Cardiac muscle cell (in vitro differentiated cells and primary cell): ENCODE data around the gene UBC. TPM values are rescaled to one million over a fixed set of nuclear protein-coding genes. Genes with fewer than 3 reads are reported as not detected.
"Not testable (repeated sequence)": the region's sequence is repeated elsewhere in the genome, so short reads cannot be mapped to it uniquely, and the experiment has no call there.

Source experiments
- DNase-seq, 2 donors: peaks; one replicate each; pipeline versions ENCODE4 v3.0.0 to v3.0.0-alpha.2; 2010 to 2017; ENCODE audit warnings: low read depth in 1 of 2, low spot score in 1 of 2
- H3K27ac ChIP-seq: fragments of 200-600 bp; sonication (generic); 2 replicates; pipeline ENCODE4 v1.5.1; 2016
- H3K27me3 ChIP-seq: fragments of 200-600 bp; sonication (generic); 2 replicates; pipeline ENCODE4 v1.6.0; 2016; ENCODE audit warnings: control low read depth
- H3K36me3 ChIP-seq: fragments of 200-600 bp; sonication (generic); 2 replicates; pipeline ENCODE4 v1.5.1; 2016; ENCODE audit warnings: control low read depth
- H3K4me1 ChIP-seq: fragments of 200-600 bp; sonication (generic); 2 replicates; pipeline ENCODE4 v1.8.1; 2017; ENCODE audit warnings: low read depth, mild to moderate bottlenecking, mixed run types
- H3K4me3 ChIP-seq: fragments of 200-600 bp; sonication (generic); 2 replicates; pipeline ENCODE4 v1.5.1; 2016; ENCODE audit warnings: mild to moderate bottlenecking
- H3K9me3 ChIP-seq: fragments of 200-600 bp; sonication (generic); 2 replicates; pipeline ENCODE4 v1.5.1; 2017; ENCODE audit warnings: low read depth, mild to moderate bottlenecking, control low read depth
- CTCF ChIP-seq: IDR thresholded peaks from 2 replicates; pipeline ENCODE4 v1.5.1; 2012; ENCODE audit warnings: low read depth, mild to moderate bottlenecking, low read length
- polyA plus RNA-seq: library from polyadenylated mRNA; unstranded; fragments of >200 nt; fragmentation: Nextera tagmentation; extraction: Ambion mirVana; gene quantifications from 2 replicates; pipeline ENCODE4 v1.2.1, GENCODE V29; 2016
- total RNA-seq: library from RNA; depleted of rRNA; stranded (reverse); fragments of >200 nt; gene quantifications from 2 replicates; pipeline ENCODE4 v1.2.3, GENCODE V29; 2016

The UBC gene
- total and polyA plus RNA-seq, 2 experiments from 2014 or later = 897 to 1,139 TPM

GRCh38 chr12:124940143-124940392, 25.6 kb upstream of the UBC start:
- H3K4me3 ChIP-seq = peak overlapping the region; percentile 48
- no peaks in the 10 kb centered on the region for H3K27me3 ChIP-seq
- H3K27ac ChIP-seq = peak overlapping the region; percentile 94
- peaks cover 11% of the 10 kb centered on the region for H3K4me1 ChIP-seq
- DNase-seq = no peak
- no peak for TF ChIP-seq CTCF
- no peaks in the 10 kb centered on the region for H3K36me3 ChIP-seq
- H3K9me3 ChIP-seq = no peaks in the 10 kb centered on the region

- H3K36me3 ChIP-seq = no peaks in the 10 kb centered on the region
- peak; percentile 89 to 94 for DNase-seq
- H3K4me3 ChIP-seq = peak overlapping the region; percentile 48
- H3K4me1 ChIP-seq = peaks cover 11% of the 10 kb centered on the region
- no peaks in the 10 kb centered on the region for H3K27me3 ChIP-seq
- peak overlapping the region; percentile 94 for H3K27ac ChIP-seq
- no peaks in the 10 kb centered on the region for H3K9me3 ChIP-seq
- TF ChIP-seq CTCF = no peak
Measured at GRCh38 chr12:124939421-124940142, 25.1 kb upstream of the UBC start.

- H3K27ac ChIP-seq = peak overlapping the region; percentile 94
- no peaks in the 10 kb centered on the region for H3K9me3 ChIP-seq
- H3K4me3 ChIP-seq = peak overlapping the region; percentile 48
- DNase-seq = peak; percentile 81 to 89
- H3K36me3 ChIP-seq = no peaks in the 10 kb centered on the region
- TF ChIP-seq CTCF = peak; percentile 30
- peaks cover 11% of the 10 kb centered on the region for H3K4me1 ChIP-seq
- H3K27me3 ChIP-seq = no peaks in the 10 kb centered on the region
Measured at GRCh38 chr12:124939079-124939420, 24.6 kb upstream of the UBC start.

- H3K4me3 ChIP-seq = peak overlapping the region; percentile 48
- H3K27ac ChIP-seq = peak overlapping the region; percentile 94
- no peaks in the 10 kb centered on the region for H3K27me3 ChIP-seq
- peaks cover 11% of the 10 kb centered on the region for H3K4me1 ChIP-seq
- no peaks in the 10 kb centered on the region for H3K36me3 ChIP-seq
- peak; percentile 24 to 43 for DNase-seq
- TF ChIP-seq CTCF = no peak
- no peaks in the 10 kb centered on the region for H3K9me3 ChIP-seq
Measured at GRCh38 chr12:124938587-124938986, 24.1 kb upstream of the UBC start.

- H3K4me3 ChIP-seq = peak overlapping the region; percentile 48
- no peaks in the 10 kb centered on the region for H3K27me3 ChIP-seq
- no peaks in the 10 kb centered on the region for H3K9me3 ChIP-seq
- no peak for TF ChIP-seq CTCF
- H3K4me1 ChIP-seq = peaks cover 11% of the 10 kb centered on the region
- no peak for DNase-seq
- H3K27ac ChIP-seq = peak overlapping the region; percentile 94
- no peaks in the 10 kb centered on the region for H3K36me3 ChIP-seq
Measured at GRCh38 chr12:124938108-124938507, 23.7 kb upstream of the UBC start.

GRCh38 chr12:124931528-124931927, 17.1 kb upstream of the UBC start:
- H3K27me3 ChIP-seq, H3K27ac ChIP-seq, H3K4me1 ChIP-seq, H3K36me3 ChIP-seq, H3K4me3 ChIP-seq, DNase-seq, H3K9me3 ChIP-seq: not testable (repeated sequence)
